NCI-H460 (cell line): ENCODE results near the gene CALML3. TPM values are rescaled to one million over a fixed set of nuclear protein-coding genes. Genes with fewer than 3 reads are reported as not detected.

Source experiments
- total RNA-seq: library from RNA; depleted of rRNA; stranded (reverse); fragments of >200 nt; shearing (Covaris generic); gene quantifications from 2 replicates; pipeline ENCODE4 v1.2.3, GENCODE V29; 2014; rRNA removed

Gene CALML3
- total RNA-seq, 1 experiment from 2014 or later = not detected

Other genes starting within 250 kb of the CALML3 start
- not detected in 2 replicates for gene UCN3, start 160.0 kb upstream of the CALML3 start, total RNA-seq
- 1.6 and 1.9 TPM in 2 replicates for gene TUBAL3, start 120.1 kb upstream of the CALML3 start, total RNA-seq
- gene NET1, start 112.4 kb upstream of the CALML3 start, total RNA-seq = 39.5 and 40.4 TPM in 2 replicates
- not detected in 2 replicates for gene CALML5, start 25.4 kb upstream of the CALML3 start, total RNA-seq
- gene ASB13, start 141.6 kb downstream of the CALML3 start, total RNA-seq = 18.3 and 19.1 TPM in 2 replicates
- gene TASOR2, start 159.9 kb downstream of the CALML3 start, total RNA-seq = 69.7 and 86.6 TPM in 2 replicates